Left ventricle myocardium inferior (tissue), 1 donor: Measurements from ENCODE around the gene TIMM21. TPM values are rescaled to one million over a fixed set of nuclear protein-coding genes. Genes with fewer than 3 reads are reported as not detected.

Experiments used
- DNase-seq: peaks from one replicate; pipeline ENCODE4 v3.0.0-alpha.2; 2020
- H3K27ac ChIP-seq: fragments of 200-600 bp; replicated peaks from 2 replicates; pipeline ENCODE4 v1.8.0; 2021
- H3K27me3 ChIP-seq: fragments of 200-600 bp; 2 replicates; pipeline ENCODE4 v1.8.0; 2021; ENCODE audit warnings: low read depth
- H3K36me3 ChIP-seq: fragments of 200-600 bp; 2 replicates; pipeline ENCODE4 v1.8.0; 2021
- H3K4me1 ChIP-seq: fragments of 200-600 bp; 2 replicates; pipeline ENCODE4 v1.8.0; 2021
- H3K4me3 ChIP-seq: fragments of 200-600 bp; 2 replicates; pipeline ENCODE4 v1.8.0; 2021; ENCODE audit warnings: mild to moderate bottlenecking, moderate library complexity
- H3K9me3 ChIP-seq: fragments of 200-600 bp; replicated peaks from 2 replicates; pipeline ENCODE4 v1.8.0; 2021
- CTCF ChIP-seq: fragments of 200-600 bp; IDR thresholded peaks from 2 replicates; pipeline ENCODE4 v1.8.0; 2021; ENCODE audit warnings: antibody characterized with exemption, mild to moderate bottlenecking, borderline replicate concordance
- intact Hi-C: fragments of 100-400 bp; cut with micrococcal nuclease; formaldehyde crosslinking; loops from one replicate; pipeline ENCODE4 v1.11.0; 2022
- total RNA-seq: library from RNA; stranded (reverse); fragmentation: NEBNext Ultra II Directional; extraction: Animal tissue kit (Norgen Biotek cat#: 25700); gene quantifications from one replicate; pipeline ENCODE4 v1.2.1, GENCODE V29; 2021
- donor health status: DM: no; HTN: yes; CAD: no; lungs with severe emphysema.

TIMM21 gene
- total RNA-seq, 1 donor from 2014 or later: 172 TPM

DNA sequence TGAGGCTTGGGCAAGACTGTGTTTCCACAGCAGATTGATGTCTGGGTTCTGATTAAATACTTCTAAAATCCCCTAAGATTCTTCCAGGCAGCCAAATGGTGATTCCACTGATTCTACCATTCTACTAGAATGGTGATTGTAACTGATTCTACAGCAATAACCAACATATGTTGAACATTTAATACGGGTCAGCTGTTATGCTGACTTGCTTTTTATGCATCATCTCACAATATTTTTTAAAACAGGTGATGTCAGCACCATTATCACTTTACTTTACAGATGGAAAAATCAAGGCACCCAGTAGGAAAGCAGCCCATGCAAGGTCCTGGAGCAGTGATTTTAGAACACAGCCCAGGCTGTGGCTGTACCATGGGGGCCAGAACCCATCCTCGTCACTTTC is 37.5 kb downstream of the TIMM21 start:
- H3K27me3 ChIP-seq: peaks cover 33% of the 10 kb centered on the region
- no peak overlapping the region for H3K4me3 ChIP-seq
- H3K27ac ChIP-seq: no peak overlapping the region
- no peak for DNase-seq
- H3K9me3 ChIP-seq: no peaks in the 10 kb centered on the region
- intact Hi-C loops: no loop called here
- TF ChIP-seq CTCF: no peak
- H3K36me3 ChIP-seq: no peaks in the 10 kb centered on the region
- H3K4me1 ChIP-seq: no peaks in the 10 kb centered on the region

- intact Hi-C loops: no loop called here
Measured at GRCh38 chr18:74186661-74187060, 38.3 kb downstream of the TIMM21 start.

GRCh38 chr18:74190086-74190485 is 41.8 kb downstream of the TIMM21 start:
- H3K9me3 ChIP-seq: no peaks in the 10 kb centered on the region
- intact Hi-C loops: no loop called here
- H3K27ac ChIP-seq: no peak overlapping the region
- H3K4me3 ChIP-seq: no peak overlapping the region
- H3K27me3 ChIP-seq: peaks cover 22% of the 10 kb centered on the region
- DNase-seq: no peak
- no peak for TF ChIP-seq CTCF
- H3K36me3 ChIP-seq: no peaks in the 10 kb centered on the region
- H3K4me1 ChIP-seq: no peaks in the 10 kb centered on the region

More at GRCh38 chr18:74186661-74187060, 38.3 kb downstream of the TIMM21 start:
- no peak for TF ChIP-seq CTCF
- Histone ChIP-seq H3K4me3 (no peak overlapping the region), H3K36me3 (no peaks in the 10 kb centered on the region), H3K27me3 (peaks cover 33% of the 10 kb centered on the region), H3K4me1 (no peaks in the 10 kb centered on the region), H3K27ac (no peak overlapping the region), H3K9me3 (no peaks in the 10 kb centered on the region)
- DNase-seq: no peak

DNA sequence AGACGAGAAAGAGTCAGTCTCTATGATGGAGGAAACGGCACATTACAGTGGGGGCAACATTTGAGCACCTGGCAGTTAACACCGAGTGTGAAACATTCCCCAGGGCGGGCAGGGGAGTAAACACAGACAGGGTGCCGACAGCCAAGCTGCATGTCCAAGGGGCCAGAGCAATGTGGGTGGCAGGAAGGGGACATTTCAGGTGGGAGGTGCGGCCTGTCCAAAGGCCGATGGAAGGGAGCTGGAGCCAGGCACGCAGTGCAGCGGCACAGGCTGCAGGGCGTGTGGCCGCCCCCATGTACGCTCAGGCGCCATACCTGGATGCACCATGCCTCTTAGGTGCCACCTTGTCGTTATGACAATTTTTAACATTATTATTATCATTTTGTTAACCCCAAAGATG is 43.3 kb downstream of the TIMM21 start:
- TF ChIP-seq CTCF: no peak
- no peaks in the 10 kb centered on the region for H3K9me3 ChIP-seq
- no peak overlapping the region for H3K27ac ChIP-seq
- H3K4me3 ChIP-seq: no peak overlapping the region
- H3K4me1 ChIP-seq: peaks cover 4% of the 10 kb centered on the region
- no peak for DNase-seq
- intact Hi-C loops: no loop called here
- no peaks in the 10 kb centered on the region for H3K36me3 ChIP-seq
- H3K27me3 ChIP-seq: peaks cover 19% of the 10 kb centered on the region

- intact Hi-C loops: loop anchor here (5.0 kb wide), 1 partner anchor 148 kb away; no protein-coding TSS in a partner anchor
- TF ChIP-seq CTCF: no peak
- peaks cover 4% of the 10 kb centered on the region for H3K4me1 ChIP-seq
- peaks cover 19% of the 10 kb centered on the region for H3K27me3 ChIP-seq
- DNase-seq: no peak
- no peaks in the 10 kb centered on the region for H3K36me3 ChIP-seq
- no peaks in the 10 kb centered on the region for H3K9me3 ChIP-seq
- H3K27ac ChIP-seq: no peak overlapping the region
- H3K4me3 ChIP-seq: no peak overlapping the region
Measured at GRCh38 chr18:74194691-74195090, 46.4 kb downstream of the TIMM21 start.
